ENCODE data around the gene ATP23. TPM values are rescaled to one million over a fixed set of nuclear protein-coding genes. Genes with fewer than 3 reads are reported as not detected.

ATP23 gene
- total and polyA plus RNA-seq, 10 of the 15 experiments (the other 5 are each of a cell fraction or from before 2014, with no cell fraction given) = 1.6 to 28.1 (median 15.1) TPM

- TF ChIP-seq WRNIP1 (IDR thresholded peaks at IDR 0.05; ENCODE audit: borderline replicate concordance, low read depth, low read length) (0 out of 2 replicates have a peak, but pooled peaks have one; percentile 51), RB1 (IDR thresholded peaks at IDR 0.05; ENCODE audit: borderline replicate concordance) (peak; percentile 87; the same call in 1 of the 2 replicates), CREM (IDR thresholded peaks at IDR 0.05; ENCODE audit: low read depth) (peak; percentile 30; the same call in 1 of the 2 replicates), LARP7 (IDR thresholded peaks at IDR 0.05) (0 out of 2 replicates have a peak, but pooled peaks have one; percentile 57), MXI1 (IDR thresholded peaks at IDR 0.05; ENCODE audit: low read depth, low read length) (peak; percentile 49; the same call in 1 of the 2 replicates), RELA (IDR thresholded peaks at IDR 0.05; ENCODE audit: borderline replicate concordance, partially characterized antibody) (peak; percentile 69), GATAD2B (conservative IDR thresholded peaks at IDR 0.05; ENCODE audit: low read depth) (0 out of 2 replicates have a peak, but pooled peaks have one; percentile 26), IKZF1 (conservative IDR thresholded peaks at IDR 0.05) (peak; percentile 62), ZNF24 (IDR thresholded peaks at IDR 0.05) (no peak), EED (IDR thresholded peaks at IDR 0.05; ENCODE audit: low read depth) (0 out of 2 replicates have a peak, but pooled peaks have one; percentile 50), SP1 (IDR thresholded peaks at IDR 0.05; ENCODE audit: low read depth, low read length) (peak; percentile 48), STAT1 (conservative IDR thresholded peaks at IDR 0.05) (0 out of 2 replicates have a peak, but pooled peaks have one; percentile 57), BCL11A (IDR thresholded peaks at IDR 0.05; ENCODE audit: low read depth, low read length) (no peak), USF2 (IDR thresholded peaks at IDR 0.05; ENCODE audit: borderline replicate concordance, low read depth, low read length) (no peak; the same call in 1 of the 2 replicates), JUNB (IDR thresholded peaks at IDR 0.05) (no peak), KDM1A (IDR thresholded peaks at IDR 0.05; ENCODE audit: borderline replicate concordance) (no peak), RAD21 (IDR thresholded peaks at IDR 0.05; ENCODE audit: insufficient read depth, low read depth, low read length) (peak; percentile 99)
- TF ChIP-seq, protein P1, sequence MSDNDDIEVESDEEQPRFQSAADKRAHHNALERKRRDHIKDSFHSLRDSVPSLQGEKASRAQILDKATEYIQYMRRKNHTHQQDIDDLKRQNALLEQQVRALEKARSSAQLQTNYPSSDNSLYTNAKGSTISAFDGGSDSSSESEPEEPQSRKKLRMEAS (IDR thresholded peaks at IDR 0.05; ENCODE audit: low read depth, low read length) = peak; percentile 48; the same call in 1 of the 2 replicates
- TF ChIP-seq, protein P2, sequence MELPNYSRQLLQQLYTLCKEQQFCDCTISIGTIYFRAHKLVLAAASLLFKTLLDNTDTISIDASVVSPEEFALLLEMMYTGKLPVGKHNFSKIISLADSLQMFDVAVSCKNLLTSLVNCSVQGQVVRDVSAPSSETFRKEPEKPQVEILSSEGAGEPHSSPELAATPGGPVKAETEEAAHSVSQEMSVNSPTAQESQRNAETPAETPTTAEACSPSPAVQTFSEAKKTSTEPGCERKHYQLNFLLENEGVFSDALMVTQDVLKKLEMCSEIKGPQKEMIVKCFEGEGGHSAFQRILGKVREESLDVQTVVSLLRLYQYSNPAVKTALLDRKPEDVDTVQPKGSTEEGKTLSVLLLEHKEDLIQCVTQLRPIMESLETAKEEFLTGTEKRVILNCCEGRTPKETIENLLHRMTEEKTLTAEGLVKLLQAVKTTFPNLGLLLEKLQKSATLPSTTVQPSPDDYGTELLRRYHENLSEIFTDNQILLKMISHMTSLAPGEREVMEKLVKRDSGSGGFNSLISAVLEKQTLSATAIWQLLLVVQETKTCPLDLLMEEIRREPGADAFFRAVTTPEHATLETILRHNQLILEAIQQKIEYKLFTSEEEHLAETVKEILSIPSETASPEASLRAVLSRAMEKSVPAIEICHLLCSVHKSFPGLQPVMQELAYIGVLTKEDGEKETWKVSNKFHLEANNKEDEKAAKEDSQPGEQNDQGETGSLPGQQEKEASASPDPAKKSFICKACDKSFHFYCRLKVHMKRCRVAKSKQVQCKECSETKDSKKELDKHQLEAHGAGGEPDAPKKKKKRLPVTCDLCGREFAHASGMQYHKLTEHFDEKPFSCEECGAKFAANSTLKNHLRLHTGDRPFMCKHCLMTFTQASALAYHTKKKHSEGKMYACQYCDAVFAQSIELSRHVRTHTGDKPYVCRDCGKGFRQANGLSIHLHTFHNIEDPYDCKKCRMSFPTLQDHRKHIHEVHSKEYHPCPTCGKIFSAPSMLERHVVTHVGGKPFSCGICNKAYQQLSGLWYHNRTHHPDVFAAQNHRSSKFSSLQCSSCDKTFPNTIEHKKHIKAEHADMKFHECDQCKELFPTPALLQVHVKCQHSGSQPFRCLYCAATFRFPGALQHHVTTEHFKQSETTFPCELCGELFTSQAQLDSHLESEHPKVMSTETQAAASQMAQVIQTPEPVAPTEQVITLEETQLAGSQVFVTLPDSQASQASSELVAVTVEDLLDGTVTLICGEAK (IDR thresholded peaks at IDR 0.05; ENCODE audit: borderline replicate concordance) = no peak
- TF ChIP-seq, protein P3, sequence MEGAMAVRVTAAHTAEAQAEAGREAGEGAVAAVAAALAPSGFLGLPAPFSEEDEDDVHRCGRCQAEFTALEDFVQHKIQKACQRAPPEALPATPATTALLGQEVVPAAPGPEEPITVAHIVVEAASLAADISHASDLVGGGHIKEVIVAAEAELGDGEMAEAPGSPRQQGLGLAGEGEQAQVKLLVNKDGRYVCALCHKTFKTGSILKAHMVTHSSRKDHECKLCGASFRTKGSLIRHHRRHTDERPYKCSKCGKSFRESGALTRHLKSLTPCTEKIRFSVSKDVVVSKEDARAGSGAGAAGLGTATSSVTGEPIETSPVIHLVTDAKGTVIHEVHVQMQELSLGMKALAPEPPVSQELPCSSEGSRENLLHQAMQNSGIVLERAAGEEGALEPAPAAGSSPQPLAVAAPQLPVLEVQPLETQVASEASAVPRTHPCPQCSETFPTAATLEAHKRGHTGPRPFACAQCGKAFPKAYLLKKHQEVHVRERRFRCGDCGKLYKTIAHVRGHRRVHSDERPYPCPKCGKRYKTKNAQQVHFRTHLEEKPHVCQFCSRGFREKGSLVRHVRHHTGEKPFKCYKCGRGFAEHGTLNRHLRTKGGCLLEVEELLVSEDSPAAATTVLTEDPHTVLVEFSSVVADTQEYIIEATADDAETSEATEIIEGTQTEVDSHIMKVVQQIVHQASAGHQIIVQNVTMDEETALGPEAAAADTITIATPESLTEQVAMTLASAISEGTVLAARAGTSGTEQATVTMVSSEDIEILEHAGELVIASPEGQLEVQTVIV (IDR thresholded peaks at IDR 0.05; ENCODE audit: borderline replicate concordance, partially characterized antibody) = no peak
Observed at GRCh38 chr12:57904848-57905811, 36.2 kb upstream of the ATP23 start (continued).
